Psoas muscle (tissue), 8 donors: ENCODE results near the gene SEC11A. TPM values are rescaled to one million over a fixed set of nuclear protein-coding genes. Genes with fewer than 3 reads are reported as not detected.

ENCODE experiments used
- ATAC-seq, 4 donors: fragments of 200-7000 bp; cut with Tn5 transposase; one replicate each; pipeline ENCODE4 v1.9.1; 2020; ENCODE audit warnings: moderate library complexity in 3 of 4, mild to moderate bottlenecking in 2 of 4
- DNase-seq, 2 donors: peaks; one replicate each; pipeline ENCODE4 v3.0.0-alpha.2; 2020
- H3K27ac ChIP-seq: fragments of 200-600 bp; one replicate; pipeline ENCODE4 v1.8.0; 2022
- H3K27me3 ChIP-seq, 3 donors: fragments of 200-600 bp in 1 of 3; one replicate each; pipeline versions ENCODE4 v1.6.1 to v1.8.0; 2013 to 2022; ENCODE audit warnings: low read length in 2 of 3, mild to moderate bottlenecking in 2 of 3, moderate library complexity in 1 of 3; ENCODE audit not compliant: insufficient read depth in 3 of 3
- H3K36me3 ChIP-seq, 2 donors: fragments of 200-600 bp in 1 of 2; one replicate each; pipeline versions ENCODE4 v1.6.1 to v1.8.0; 2013 to 2022; ENCODE audit warnings: low read depth in 1 of 2, mild to moderate bottlenecking in 1 of 2, moderate library complexity in 1 of 2; ENCODE audit not compliant: insufficient read depth in 1 of 2
- H3K4me1 ChIP-seq: fragments of 200-600 bp; one replicate; pipeline ENCODE4 v1.8.0; 2022
- H3K4me3 ChIP-seq: fragments of 200-600 bp; one replicate; pipeline ENCODE4 v1.8.0; 2022; ENCODE audit warnings: mild to moderate bottlenecking
- H3K9me3 ChIP-seq: fragments of 200-600 bp; one replicate; pipeline ENCODE4 v1.8.0; 2022
- WGBS, 3 donors: extraction: QIAGEN DNeasy Blood & Tissue Kit; methylation state at CpG; one replicate each; pipeline versions ENCODE4 v1.1.6 to v1.1.7; 2013; 5-methylcytosine and 5-hydroxymethylcytosine counted together
- intact Hi-C, 2 donors: fragments of 100-400 bp; cut with DNase I; formaldehyde crosslinking; loops; one replicate each; pipeline versions ENCODE4 v1.11.0 to v1.14.2; 2022
- polyA plus RNA-seq, 3 donors: library from polyadenylated mRNA; stranded (reverse); fragments of 200-250 nt; gene quantifications; one replicate each; pipeline ENCODE4 v1.2.3, GENCODE V29; 2013
- total RNA-seq, 4 donors: library from RNA; stranded (reverse); fragmentation: NEBNext Ultra II Directional in 2 of 4; extraction: Animal tissue kit (Norgen Biotek cat#: 25700) in 2 of 4; gene quantifications; one replicate each; pipeline versions ENCODE4 v1.2.1 to v1.2.4, GENCODE V29; 2021 to 2023
- TF ChIP-seq, protein P1 (sequence below): fragments of 200-600 bp; IDR thresholded peaks from one replicate; pipeline ENCODE4 v1.8.0; 2022; ENCODE audit warnings: antibody characterized with exemption
- donor health status: healthy with polysubstance abuse.
- donor health status: DM: no; HTN: no; CAD: no; lungs with moderate emphysema.
- donor health status: Bipolar disorder and iron deficiency.
- donor health status: healthy.
- donor health status: DM: yes; HTN: yes; CAD: no.
- donor health status: DM: no; HTN: no; CAD: no.
- donor health status: DM: no; HTN: no; CAD: no.
- donor health status: DM: yes; HTN: yes; CAD: no.

Gene SEC11A
- total and polyA plus RNA-seq, 7 donors, result 80.7 to 237 (median 106) TPM

DNA sequence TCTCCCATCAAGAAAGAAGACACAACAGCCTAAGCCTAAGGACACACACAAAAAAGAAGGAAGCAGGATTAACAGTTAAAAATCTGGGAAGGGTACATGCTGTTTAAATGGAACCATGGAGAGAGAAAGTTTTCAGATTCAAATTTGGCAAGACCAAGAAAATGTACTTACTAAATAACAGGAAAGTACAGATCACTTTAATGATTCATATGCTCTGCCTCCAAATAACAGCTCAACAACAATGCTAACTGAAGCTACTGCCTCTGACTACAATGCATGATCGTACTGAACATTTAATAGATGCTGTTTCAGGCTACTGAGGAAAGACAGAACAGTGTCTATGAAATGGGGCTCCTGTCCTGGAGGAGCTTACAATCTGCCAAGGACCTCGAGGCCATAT, 49.6 kb downstream of the SEC11A start:
- H3K4me1 ChIP-seq, result no peaks in the 10 kb centered on the region
- TF ChIP-seq, protein P1, sequence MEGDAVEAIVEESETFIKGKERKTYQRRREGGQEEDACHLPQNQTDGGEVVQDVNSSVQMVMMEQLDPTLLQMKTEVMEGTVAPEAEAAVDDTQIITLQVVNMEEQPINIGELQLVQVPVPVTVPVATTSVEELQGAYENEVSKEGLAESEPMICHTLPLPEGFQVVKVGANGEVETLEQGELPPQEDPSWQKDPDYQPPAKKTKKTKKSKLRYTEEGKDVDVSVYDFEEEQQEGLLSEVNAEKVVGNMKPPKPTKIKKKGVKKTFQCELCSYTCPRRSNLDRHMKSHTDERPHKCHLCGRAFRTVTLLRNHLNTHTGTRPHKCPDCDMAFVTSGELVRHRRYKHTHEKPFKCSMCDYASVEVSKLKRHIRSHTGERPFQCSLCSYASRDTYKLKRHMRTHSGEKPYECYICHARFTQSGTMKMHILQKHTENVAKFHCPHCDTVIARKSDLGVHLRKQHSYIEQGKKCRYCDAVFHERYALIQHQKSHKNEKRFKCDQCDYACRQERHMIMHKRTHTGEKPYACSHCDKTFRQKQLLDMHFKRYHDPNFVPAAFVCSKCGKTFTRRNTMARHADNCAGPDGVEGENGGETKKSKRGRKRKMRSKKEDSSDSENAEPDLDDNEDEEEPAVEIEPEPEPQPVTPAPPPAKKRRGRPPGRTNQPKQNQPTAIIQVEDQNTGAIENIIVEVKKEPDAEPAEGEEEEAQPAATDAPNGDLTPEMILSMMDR, result no peak
- no peak overlapping the region for H3K4me3 ChIP-seq
- H3K9me3 ChIP-seq, result no peaks in the 10 kb centered on the region
- intact Hi-C loops, result loop anchor here (5.0 kb wide), 2 partner anchors 36 to 41 kb away; no protein-coding TSS in a partner anchor
- peaks cover 0 to 63% of the 10 kb centered on the region in 2 donors for H3K36me3 ChIP-seq
- no peaks in the 10 kb centered on the region for H3K27me3 ChIP-seq
- DNase-seq (no peak), ATAC-seq (no peak)
- H3K27ac ChIP-seq, result no peak overlapping the region
- 79 to 89% (median 83%) methylated on average over 2 of the region's 2 CpGs for WGBS, 3 donors

- Histone ChIP-seq H3K4me1 (peaks cover 7% of the 10 kb centered on the region), H3K36me3 (peaks cover 3 to 23% of the 10 kb centered on the region in 2 donors), H3K4me3 (no peak overlapping the region), H3K27me3 (no peaks in the 10 kb centered on the region), H3K27ac (no peak overlapping the region), H3K9me3 (no peaks in the 10 kb centered on the region)
- ATAC-seq (no peak), DNase-seq (no peak)
- intact Hi-C loops, result no loop called here
- TF ChIP-seq, protein P1, result no peak
- WGBS, 3 donors, result 94 to 98% (median 96%) methylated on average over 10 of the region's 10 CpGs
These were observed 54.9 kb downstream of the SEC11A start for GRCh38 chr15:84661001-84661400.

- WGBS, 3 donors, result 73 to 79% (median 73%) methylated on average over 4 of the region's 4 CpGs
- Histone ChIP-seq H3K36me3 (peaks cover 3 to 15% of the 10 kb centered on the region in 2 donors), H3K27me3 (no peaks in the 10 kb centered on the region), H3K4me3 (no peak overlapping the region), H3K4me1 (peaks cover 10% of the 10 kb centered on the region), H3K9me3 (no peaks in the 10 kb centered on the region), H3K27ac (no peak overlapping the region)
- ATAC-seq (no peak), DNase-seq (no peak)
- intact Hi-C loops, result loop anchor here in 1 of 2 donors (5.0 to 10.0 kb wide), 2 partner anchors 217 to 265 kb away; no protein-coding TSS in a partner anchor
- TF ChIP-seq, protein P1, result no peak
These were observed 55.8 kb downstream of the SEC11A start for GRCh38 chr15:84659904-84660781.

DNA sequence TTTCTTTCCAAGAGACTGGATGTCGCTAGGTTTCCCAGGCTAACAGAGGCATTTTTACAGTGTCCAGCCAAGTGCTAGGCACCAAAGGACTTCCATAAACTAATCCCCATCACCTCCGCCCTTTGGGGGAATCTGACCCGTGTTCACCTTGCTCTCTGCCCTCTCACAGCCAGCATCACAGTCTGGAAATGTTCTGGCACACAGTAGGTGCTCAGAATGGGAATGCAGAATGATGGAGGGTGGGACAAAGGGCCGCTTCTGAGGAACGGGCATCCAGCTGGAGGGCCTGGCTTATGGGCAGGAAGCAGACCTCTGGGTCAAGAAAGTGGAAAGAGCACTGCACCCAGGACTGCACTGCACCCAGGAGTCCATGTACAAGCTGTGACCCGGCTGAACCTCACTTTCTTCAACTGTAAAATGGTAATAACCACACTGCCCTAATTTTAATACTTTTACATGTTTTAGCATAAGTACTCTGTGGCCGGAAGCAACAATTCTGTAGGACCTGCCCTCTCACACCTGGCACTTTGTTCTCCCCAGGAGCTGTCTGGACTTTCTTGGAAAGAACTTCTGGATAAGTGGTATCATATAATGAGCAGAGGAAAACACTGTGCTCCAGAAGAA, 57.0 kb downstream of the SEC11A start:
- intact Hi-C loops, result loop anchor here in 1 of 2 donors (5.0 to 10.0 kb wide), 2 partner anchors 218 to 266 kb away; no protein-coding TSS in a partner anchor
- Histone ChIP-seq H3K9me3 (no peaks in the 10 kb centered on the region), H3K4me3 (peak overlapping the region; percentile 73), H3K4me1 (peaks cover 14% of the 10 kb centered on the region), H3K27me3 (no peaks in the 10 kb centered on the region), H3K36me3 (peaks cover 3 to 4% of the 10 kb centered on the region in 2 donors), H3K27ac (peak overlapping the region; percentile 80)
- 40 to 56% (median 45%) methylated on average over 7 of the region's 7 CpGs for WGBS, 3 donors
- TF ChIP-seq, protein P1, result no peak
- no peak for ATAC-seq
- DNase-seq, result no peak
